VCaP (cell line): ENCODE data around the gene MRC2.

Experiments
- H3K27ac ChIP-seq: fragments of 450-650 bp; 2 replicates; pipeline ENCODE4 v1.5.1; 2017
- CTCF ChIP-seq: fragments of 450-650 bp; conservative IDR thresholded peaks from 2 replicates; pipeline ENCODE4 v1.5.1; 2017; ENCODE audit warnings: mild to moderate bottlenecking, moderate library complexity

The MRC2 gene

GRCh38 chr17:62717889-62718288 is 90.4 kb downstream of the MRC2 start:
- no peak overlapping the region for H3K27ac ChIP-seq
- TF ChIP-seq CTCF, result no peak

- no peak overlapping the region for H3K27ac ChIP-seq
These were observed 91.0 kb downstream of the MRC2 start for GRCh38 chr17:62718429-62718828.

GRCh38 chr17:62719586-62719985 is 92.1 kb downstream of the MRC2 start:
- no peak overlapping the region for H3K27ac ChIP-seq
- TF ChIP-seq CTCF, result no peak

More at GRCh38 chr17:62718429-62718828, 91.0 kb downstream of the MRC2 start:
- TF ChIP-seq CTCF, result no peak

GRCh38 chr17:62720126-62720850 is 92.8 kb downstream of the MRC2 start:
- H3K27ac ChIP-seq, result no peak overlapping the region
- TF ChIP-seq CTCF, result peak; percentile 45

- no peak overlapping the region for H3K27ac ChIP-seq
- TF ChIP-seq CTCF, result no peak
These were observed 95.2 kb downstream of the MRC2 start for GRCh38 chr17:62722625-62723024.

- no peak for TF ChIP-seq CTCF
- H3K27ac ChIP-seq, result no peak overlapping the region
These were observed 96.4 kb downstream of the MRC2 start for GRCh38 chr17:62723842-62724241.

GRCh38 chr17:62724398-62725146 is 97.1 kb downstream of the MRC2 start:
- peak overlapping the region; percentile 50; the same call in 1 of the 2 replicates for H3K27ac ChIP-seq
- TF ChIP-seq CTCF, result no peak
